H1 (cell line): ENCODE data around the gene BABAM2.

Experiments
- CTCF ChIP-seq, 3 experiments: IDR thresholded peaks; 1 replicate in 2 of 3; 2 replicates in 1 of 3; pipeline versions ENCODE4 v1.5.1 to v1.6.1; 2011; ENCODE audit warnings: low read length in 3 of 3, mild to moderate bottlenecking in 3 of 3, inconsistent platforms in 2 of 3, low read depth in 1 of 3, moderate library complexity in 1 of 3; ENCODE audit not compliant: insufficient read depth in 1 of 3; ENCODE audit errors: control extremely low read depth in 1 of 3
- EZH2 ChIP-seq: fragments of 200-600 bp; sonication (generic); IDR thresholded peaks from 2 replicates; pipeline ENCODE4 v1.7.1; 2012; ENCODE audit warnings: low read depth, mild to moderate bottlenecking, moderate library complexity, low read length, inconsistent platforms; ENCODE audit not compliant: severe bottlenecking
- JUN ChIP-seq: IDR thresholded peaks from 2 replicates; pipeline ENCODE4 v1.6.1; 2011; ENCODE audit warnings: low read depth, mild to moderate bottlenecking, improper control_type of control experiment, low read length
- MAFK ChIP-seq: IDR thresholded peaks from 2 replicates; pipeline ENCODE4 v1.6.1; 2012; ENCODE audit warnings: low read depth, mild to moderate bottlenecking, improper control_type of control experiment, low read length
- POLR2A ChIP-seq, 2 experiments: IDR thresholded peaks; 1 replicate in 1 of 2; 2 replicates in 1 of 2; pipeline ENCODE4 v1.6.1; 2011; ENCODE audit warnings: low read depth in 2 of 2, low read length in 2 of 2, mild to moderate bottlenecking in 2 of 2; ENCODE audit errors: control extremely low read depth in 1 of 2
- POLR2AphosphoS5 ChIP-seq: IDR thresholded peaks from 2 replicates; pipeline ENCODE4 v1.6.1; 2011; ENCODE audit warnings: low read depth, low read length
- POU5F1 ChIP-seq: IDR thresholded peaks from 2 replicates; pipeline ENCODE4 v1.6.1; 2011; ENCODE audit warnings: low read depth, mild to moderate bottlenecking, low read length, moderate library complexity
- RAD21 ChIP-seq, 2 experiments: IDR thresholded peaks in 1 of 2; conservative IDR thresholded peaks in 1 of 2; 2 replicates each; pipeline ENCODE4 v1.6.1; 2011; ENCODE audit warnings: low read depth in 2 of 2, low read length in 2 of 2, improper control_type of control experiment in 1 of 2, inconsistent platforms in 1 of 2, mild to moderate bottlenecking in 1 of 2, moderate library complexity in 1 of 2
- RFX5 ChIP-seq: IDR thresholded peaks from 2 replicates; pipeline ENCODE4 v1.6.1; 2011; ENCODE audit warnings: low read depth, low read length, improper control_type of control experiment, borderline replicate concordance
- SP2 ChIP-seq: IDR thresholded peaks from 2 replicates; pipeline ENCODE4 v1.6.1; 2012; ENCODE audit warnings: mild to moderate bottlenecking, low read length, inconsistent platforms
- SRF ChIP-seq: IDR thresholded peaks from 2 replicates; pipeline ENCODE4 v1.6.1; 2011; ENCODE audit warnings: mild to moderate bottlenecking, low read depth, low read length, moderate library complexity
- SUZ12 ChIP-seq: fragments of 200-600 bp; sonication (generic); IDR thresholded peaks from 2 replicates; pipeline ENCODE4 v1.6.1; 2012; ENCODE audit warnings: mild to moderate bottlenecking, inconsistent platforms, low read length, moderate library complexity, mixed read lengths

DNA sequence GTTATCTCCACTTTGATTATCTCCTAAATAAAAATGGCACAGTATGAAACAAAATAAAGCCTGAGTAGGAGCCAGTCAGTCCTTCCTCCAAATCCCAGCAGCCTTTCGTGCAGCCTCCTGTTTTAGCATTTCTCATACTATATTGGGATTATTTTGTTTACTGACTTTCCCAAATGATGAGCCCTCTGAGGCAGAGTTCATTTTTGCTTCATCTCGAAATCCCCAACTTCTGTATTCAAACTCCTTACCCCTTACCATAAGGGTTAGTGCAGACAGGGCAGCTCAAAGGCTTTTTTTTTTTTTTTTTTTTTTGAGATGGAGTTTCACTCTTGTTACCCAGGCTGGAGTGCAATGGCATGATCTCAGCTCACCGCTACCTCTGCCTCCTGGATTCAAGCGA is 388.8 kb downstream of the BABAM2 start:
- no peak for TF ChIP-seq MAFK
- no peak for TF ChIP-seq SP2
- no peak for TF ChIP-seq POLR2A (IDR thresholded peaks at IDR 0.05; ENCODE audit: control extremely low read depth in 1 of 2, low read depth in 2 of 2, low read length in 2 of 2)
- TF ChIP-seq POU5F1, result no peak
- no peak for TF ChIP-seq POLR2AphosphoS5
- TF ChIP-seq EZH2, result no peak
- no peak for TF ChIP-seq RAD21 (IDR thresholded peaks at IDR 0.05 in 1 of 2, conservative IDR thresholded peaks at IDR 0.05 in 1 of 2; ENCODE audit: low read depth in 2 of 2, low read length in 2 of 2)
- no peak for TF ChIP-seq RFX5
- no peak for TF ChIP-seq CTCF (IDR thresholded peaks at IDR 0.05; ENCODE audit: control extremely low read depth in 1 of 3, insufficient read depth in 1 of 3, low read depth in 1 of 3, low read length in 3 of 3)
- TF ChIP-seq JUN, result no peak
- TF ChIP-seq SRF, result no peak
- no peak for TF ChIP-seq SUZ12
